ENCODE results near the gene KIF9. TPM values are rescaled to one million over a fixed set of nuclear protein-coding genes. Genes with fewer than 3 reads are reported as not detected.

The KIF9 gene
- total RNA-seq, 1 donor from 2014 or later = 6.2 TPM

GRCh38 chr3:47250309-47251060 is 32.1 kb downstream of the KIF9 start:
- H3K27ac Mint-ChIP-seq = no peak overlapping the region
- DNase-seq (ENCODE audit: low spot score in 2 of 2, unreplicated experiment in 2 of 2) = no peak
- H3K4me3 Mint-ChIP-seq = no peak overlapping the region

GRCh38 chr3:47247131-47248064 is 35.2 kb downstream of the KIF9 start:
- Mint-ChIP-seq H3K36me3 (no peaks in the 10 kb centered on the region), H3K4me1 (no peaks in the 10 kb centered on the region), H3K27ac (no peak overlapping the region), H3K9me3 (no peaks in the 10 kb centered on the region), H3K27me3 (ENCODE audit: low read depth) (no peaks in the 10 kb centered on the region), H3K4me3 (no peak overlapping the region)
- TF ChIP-seq CTCF (IDR thresholded peaks at IDR 0.05; ENCODE audit: unreplicated experiment) = no peak
- no peak for DNase-seq (ENCODE audit: low spot score in 2 of 2, unreplicated experiment in 2 of 2)

More at GRCh38 chr3:47250309-47251060, 32.1 kb downstream of the KIF9 start:
- H3K9me3 Mint-ChIP-seq = no peaks in the 10 kb centered on the region
- H3K27me3 Mint-ChIP-seq (ENCODE audit: low read depth) = no peaks in the 10 kb centered on the region
- H3K36me3 Mint-ChIP-seq = no peaks in the 10 kb centered on the region
- H3K4me1 Mint-ChIP-seq = peaks cover 2% of the 10 kb centered on the region
- TF ChIP-seq CTCF (IDR thresholded peaks at IDR 0.05; ENCODE audit: unreplicated experiment) = no peak

GRCh38 chr3:47245271-47245670 is 37.3 kb downstream of the KIF9 start:
- no peaks in the 10 kb centered on the region for H3K27me3 Mint-ChIP-seq (ENCODE audit: low read depth)
- H3K9me3 Mint-ChIP-seq = no peaks in the 10 kb centered on the region
- TF ChIP-seq CTCF (IDR thresholded peaks at IDR 0.05; ENCODE audit: unreplicated experiment) = no peak
- H3K4me3 Mint-ChIP-seq = no peak overlapping the region
- DNase-seq (ENCODE audit: low spot score in 2 of 2, unreplicated experiment in 2 of 2) = no peak
- no peaks in the 10 kb centered on the region for H3K36me3 Mint-ChIP-seq
- no peaks in the 10 kb centered on the region for H3K4me1 Mint-ChIP-seq
- no peak overlapping the region for H3K27ac Mint-ChIP-seq

- H3K4me3 Mint-ChIP-seq = no peak overlapping the region
- no peaks in the 10 kb centered on the region for H3K27me3 Mint-ChIP-seq (ENCODE audit: low read depth)
- H3K36me3 Mint-ChIP-seq = no peaks in the 10 kb centered on the region
- no peak overlapping the region for H3K27ac Mint-ChIP-seq
- DNase-seq (ENCODE audit: low spot score in 2 of 2, unreplicated experiment in 2 of 2) = no peak
- TF ChIP-seq CTCF (IDR thresholded peaks at IDR 0.05; ENCODE audit: unreplicated experiment) = no peak
- no peaks in the 10 kb centered on the region for H3K9me3 Mint-ChIP-seq
- H3K4me1 Mint-ChIP-seq = no peaks in the 10 kb centered on the region
Measured at GRCh38 chr3:47244531-47245100, 38.0 kb downstream of the KIF9 start.

GRCh38 chr3:47243419-47244147 is 39.0 kb downstream of the KIF9 start:
- no peak for TF ChIP-seq CTCF (IDR thresholded peaks at IDR 0.05; ENCODE audit: unreplicated experiment)
- DNase-seq (ENCODE audit: low spot score in 2 of 2, unreplicated experiment in 2 of 2) = no peak
- H3K4me1 Mint-ChIP-seq = no peaks in the 10 kb centered on the region
- H3K36me3 Mint-ChIP-seq = no peaks in the 10 kb centered on the region
- no peak overlapping the region for H3K27ac Mint-ChIP-seq
- no peak overlapping the region for H3K4me3 Mint-ChIP-seq
- H3K9me3 Mint-ChIP-seq = no peaks in the 10 kb centered on the region
- no peaks in the 10 kb centered on the region for H3K27me3 Mint-ChIP-seq (ENCODE audit: low read depth)
